Erythroblast (primary cell): ENCODE data around the gene OTOP3.
A peak's percentile ranks its signal among the peaks of the same experiment; 100 is the strongest.

Experiments
- DNase-seq, 2 experiments: peaks; one replicate each; lab custom pipeline; 2025; lab: John Stamatoyannopoulos, UW
- GATA1 ChIP-seq: IDR thresholded peaks from 2 replicates; pipeline ENCODE4 v1.6.1; 2011; ENCODE audit warnings: low read depth, mild to moderate bottlenecking, control low read depth, low read length, moderate library complexity
- POLR2A ChIP-seq: IDR thresholded peaks from 2 replicates; pipeline ENCODE4 v1.6.1; 2011; ENCODE audit warnings: mild to moderate bottlenecking, low read length

The OTOP3 gene

GRCh38 chr17:74921769-74922168 lies 13.9 kb upstream of the OTOP3 start:
- no peak for DNase-seq

DNA sequence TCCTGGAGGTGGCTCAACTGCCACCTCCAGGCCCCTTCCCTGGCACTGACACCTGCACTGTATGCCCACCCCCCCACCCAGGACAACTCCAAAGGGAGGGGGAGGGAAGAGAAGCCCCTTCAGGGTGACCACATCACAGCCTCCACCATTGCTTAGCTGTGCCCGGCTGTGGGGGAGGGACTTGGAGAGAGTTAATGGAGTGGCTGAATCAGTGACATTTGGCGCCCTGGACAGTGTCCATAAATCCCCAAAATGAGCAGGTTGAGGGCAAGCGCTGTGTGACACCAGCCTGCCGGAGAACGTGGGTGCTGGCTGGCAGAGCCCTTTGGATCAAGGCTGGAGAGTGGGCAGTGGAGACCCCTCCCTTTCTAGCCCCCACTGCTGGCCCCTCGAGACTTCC lies 13.5 kb upstream of the OTOP3 start:
- TF ChIP-seq GATA1 (no peak), POLR2A (no peak)
- no peak for DNase-seq

More at GRCh38 chr17:74921769-74922168, 13.9 kb upstream of the OTOP3 start:
- no peak for TF ChIP-seq GATA1
- TF ChIP-seq POLR2A, result no peak

DNA sequence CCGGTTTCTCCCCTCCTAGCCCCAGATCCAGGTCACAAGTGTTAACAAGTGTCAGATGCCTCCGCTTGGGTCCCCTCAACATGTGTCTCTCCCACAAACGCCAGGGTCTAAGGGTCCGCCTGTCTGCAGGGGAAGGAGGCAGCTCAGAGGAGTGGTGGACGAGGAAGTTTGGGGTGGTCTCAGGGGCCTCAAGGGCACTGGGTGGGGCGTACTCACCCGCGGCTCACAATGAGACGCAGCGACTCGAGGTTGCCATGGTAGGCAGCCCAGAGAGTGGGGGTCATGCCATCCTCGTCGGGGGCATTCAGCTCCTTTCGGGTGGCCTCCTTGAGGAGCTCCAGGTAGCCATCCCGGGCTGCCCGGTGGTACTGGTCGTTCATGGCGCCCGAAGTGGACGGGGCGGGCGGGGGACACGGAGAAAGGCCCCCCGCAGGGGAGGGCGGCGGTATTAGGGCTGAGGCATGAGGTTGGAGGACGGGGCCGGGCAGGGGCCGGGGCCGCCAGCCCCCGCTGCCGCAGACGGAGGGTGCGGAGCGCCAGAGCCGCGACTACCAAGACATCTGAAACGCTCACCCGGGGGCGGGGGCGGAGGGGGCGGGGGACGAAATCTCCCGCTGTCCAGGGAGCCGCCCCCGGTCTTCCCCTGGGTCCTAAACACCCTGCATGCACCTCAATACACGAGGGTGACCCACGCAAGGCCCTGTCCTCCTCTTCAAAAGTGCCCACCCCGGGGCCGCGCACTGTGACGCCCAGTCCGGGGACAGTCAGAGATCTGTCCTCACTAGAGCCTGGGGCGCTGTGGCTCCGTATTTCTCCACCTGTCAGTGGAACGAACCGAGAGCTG lies 12.8 kb upstream of the OTOP3 start, which contains the start of gene USH1G:
Gene USH1G, minus strand, starts transcription at position 562 of the 844 bp plus-strand sequence. Its CDS starts 182 bp downstream, at position 380.
- DNase-seq, result no peak
- TF ChIP-seq GATA1 (no peak), POLR2A (no peak)

- DNase-seq, result peak; percentile 67 to 83
- no peak for TF ChIP-seq POLR2A
- TF ChIP-seq GATA1, result no peak
These were observed 12.0 kb upstream of the OTOP3 start for GRCh38 chr17:74923538-74924249.

- TF ChIP-seq GATA1 (no peak), POLR2A (no peak)
- DNase-seq, result no peak
These were observed 11.3 kb upstream of the OTOP3 start, which contains the start of gene OTOP2 for GRCh38 chr17:74924250-74924948. TSS of gene OTOP2 (plus strand) at chr17:74924273. CDS start at chr17:74924633, 360 bp downstream.

GRCh38 chr17:74925242-74925641 lies 10.5 kb upstream of the OTOP3 start:
- no peak for DNase-seq
- no peak for TF ChIP-seq GATA1
- no peak for TF ChIP-seq POLR2A

GRCh38 chr17:74928786-74929185 lies 6.9 kb upstream of the OTOP3 start:
- TF ChIP-seq GATA1 (no peak), POLR2A (no peak)
- no peak for DNase-seq

GRCh38 chr17:74930535-74931036 lies 5.1 kb upstream of the OTOP3 start:
- no peak for DNase-seq
- no peak for TF ChIP-seq GATA1
- no peak for TF ChIP-seq POLR2A

DNA sequence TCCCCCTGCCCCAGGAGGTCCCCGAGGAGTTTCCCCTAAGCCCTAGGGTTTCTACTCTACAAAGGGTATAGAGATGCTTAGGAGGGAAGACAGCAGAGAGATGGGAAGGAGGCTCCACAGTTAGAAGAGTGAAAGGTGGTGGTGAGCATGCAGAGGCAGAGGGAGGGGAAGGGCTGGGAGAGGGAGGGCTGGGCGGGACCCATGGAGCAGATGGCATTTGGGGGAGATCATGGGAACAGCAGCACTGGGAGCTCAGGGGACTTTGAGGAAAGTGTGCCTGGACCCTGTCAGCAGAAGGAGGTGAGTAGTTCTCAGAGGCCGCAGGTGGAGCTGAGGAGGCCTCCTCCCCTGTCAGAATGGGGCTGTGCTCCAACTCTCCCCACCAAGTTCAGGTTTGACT lies 650 bp upstream of the OTOP3 start:
- TF ChIP-seq POLR2A (no peak), GATA1 (no peak)
- no peak for DNase-seq

DNA sequence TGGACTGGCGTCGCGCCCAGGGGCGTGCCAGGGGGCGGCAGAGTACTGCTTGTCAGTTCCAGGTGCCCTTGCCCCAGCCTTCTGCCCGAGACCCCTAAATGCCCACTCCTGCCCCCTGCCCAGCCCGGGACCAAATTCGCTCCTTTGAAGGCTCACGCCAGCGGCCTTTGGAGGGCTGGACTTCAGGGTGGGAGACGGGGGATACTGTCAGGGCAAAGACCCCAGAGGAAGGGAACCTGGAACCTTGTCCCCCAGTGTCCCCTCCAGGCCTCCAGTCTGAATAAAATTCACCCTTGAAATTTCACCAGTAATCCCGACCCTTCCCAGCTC lies 737 bp downstream of the OTOP3 start:
- TF ChIP-seq POLR2A, result no peak
- no peak for TF ChIP-seq GATA1
- no peak for DNase-seq

- no peak for DNase-seq
- no peak for TF ChIP-seq POLR2A
- TF ChIP-seq GATA1, result no peak
These were observed 1.7 kb downstream of the OTOP3 start for GRCh38 chr17:74937064-74938051.

DNA sequence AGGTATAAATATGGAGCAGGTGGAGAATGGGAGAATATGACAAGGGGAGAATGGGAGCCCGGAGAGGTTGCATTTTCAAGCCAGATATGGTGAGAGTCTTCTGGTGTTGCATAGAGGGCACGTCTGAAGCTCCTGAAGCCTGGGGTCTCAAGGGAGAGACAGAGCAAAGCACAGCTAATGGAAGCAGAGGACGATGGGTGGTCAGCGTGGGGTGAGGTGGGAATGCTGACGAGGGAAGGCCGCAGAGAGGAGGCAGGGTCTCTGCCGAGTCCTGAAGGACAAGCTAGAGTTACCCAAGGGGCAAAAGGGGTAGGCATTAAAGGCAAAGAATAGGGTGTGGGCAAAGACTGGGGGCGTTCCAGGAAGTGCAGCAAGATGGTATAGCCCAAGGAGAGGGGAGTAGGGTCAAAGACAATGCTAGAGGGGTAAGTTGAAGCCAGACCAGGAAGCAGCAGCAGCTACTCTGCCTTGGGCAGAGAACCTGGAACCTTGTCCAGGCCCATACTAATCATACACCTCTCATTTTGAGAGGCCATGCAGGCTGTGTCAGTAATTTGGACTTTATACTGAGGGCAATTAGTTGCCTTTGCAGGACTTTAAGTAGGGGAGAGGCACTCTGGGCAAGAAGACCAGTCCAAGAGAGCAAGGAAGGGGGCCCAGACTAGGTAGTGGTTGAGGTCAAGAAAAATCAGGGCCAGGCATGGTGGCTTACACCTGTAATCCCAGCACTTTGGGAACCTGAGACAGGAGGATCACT lies 2.7 kb downstream of the OTOP3 start:
- DNase-seq, result no peak
- TF ChIP-seq POLR2A (no peak), GATA1 (no peak)
